Peyer's patch (tissue), 4 donors: Measurements from ENCODE around the gene TMEM9B. TPM values are rescaled to one million over a fixed set of nuclear protein-coding genes. Genes with fewer than 3 reads are reported as not detected.

ENCODE experiments used
- DNase-seq, 3 donors: peaks; one replicate each; pipeline ENCODE4 v3.0.0-alpha.2; 2017 to 2019
- H3K27ac ChIP-seq, 4 donors: fragments of 200-600 bp; sonication (generic); one replicate each; pipeline ENCODE4 v1.5.1; 2016 to 2019
- H3K27me3 ChIP-seq, 2 donors: fragments of 200-600 bp; sonication (generic); one replicate each; pipeline ENCODE4 v1.5.1; 2019
- H3K36me3 ChIP-seq, 3 donors: fragments of 200-600 bp; sonication (generic); one replicate each; pipeline ENCODE4 v1.5.1; 2016 to 2019
- H3K4me1 ChIP-seq, 4 donors: fragments of 200-600 bp; sonication (generic); one replicate each; pipeline ENCODE4 v1.5.1; 2016 to 2019
- H3K4me3 ChIP-seq, 4 donors: fragments of 200-600 bp; sonication (generic); 1 replicate in 3 of 4; 2 replicates in 1 of 4; pipeline ENCODE4 v1.5.1; 2016 to 2019; ENCODE audit warnings: mild to moderate bottlenecking in 1 of 4
- H3K9me3 ChIP-seq, 4 donors: fragments of 200-600 bp; sonication (generic); one replicate each; pipeline ENCODE4 v1.5.1; 2016 to 2019; ENCODE audit warnings: mild to moderate bottlenecking in 1 of 4
- POLR2A ChIP-seq, 2 donors: fragments of 450-650 bp; IDR thresholded peaks; one replicate each; pipeline ENCODE4 v1.5.1; 2017; ENCODE audit warnings: antibody characterized with exemption in 2 of 2, mild to moderate bottlenecking in 2 of 2, moderate library complexity in 2 of 2
- total RNA-seq, 4 donors: library from RNA; depleted of rRNA; stranded (reverse); fragments of >200 nt; gene quantifications; one replicate each; pipeline ENCODE4 v1.1.0, GENCODE V29; 2016
- TF ChIP-seq, protein P1 (sequence below), 6 experiments: fragments of 450-650 bp in 4 of 6; fragments of 200-600 bp in 2 of 6; sonication (generic) in 1 of 6; IDR thresholded peaks; one replicate each; pipeline ENCODE4 v1.5.1; 2017 to 2019; ENCODE audit warnings: antibody characterized with exemption in 6 of 6, mild to moderate bottlenecking in 3 of 6, moderate library complexity in 1 of 6

Gene TMEM9B
- total RNA-seq, 4 donors from 2014 or later = 23.1 to 84.2 (median 53.6) TPM

DNA sequence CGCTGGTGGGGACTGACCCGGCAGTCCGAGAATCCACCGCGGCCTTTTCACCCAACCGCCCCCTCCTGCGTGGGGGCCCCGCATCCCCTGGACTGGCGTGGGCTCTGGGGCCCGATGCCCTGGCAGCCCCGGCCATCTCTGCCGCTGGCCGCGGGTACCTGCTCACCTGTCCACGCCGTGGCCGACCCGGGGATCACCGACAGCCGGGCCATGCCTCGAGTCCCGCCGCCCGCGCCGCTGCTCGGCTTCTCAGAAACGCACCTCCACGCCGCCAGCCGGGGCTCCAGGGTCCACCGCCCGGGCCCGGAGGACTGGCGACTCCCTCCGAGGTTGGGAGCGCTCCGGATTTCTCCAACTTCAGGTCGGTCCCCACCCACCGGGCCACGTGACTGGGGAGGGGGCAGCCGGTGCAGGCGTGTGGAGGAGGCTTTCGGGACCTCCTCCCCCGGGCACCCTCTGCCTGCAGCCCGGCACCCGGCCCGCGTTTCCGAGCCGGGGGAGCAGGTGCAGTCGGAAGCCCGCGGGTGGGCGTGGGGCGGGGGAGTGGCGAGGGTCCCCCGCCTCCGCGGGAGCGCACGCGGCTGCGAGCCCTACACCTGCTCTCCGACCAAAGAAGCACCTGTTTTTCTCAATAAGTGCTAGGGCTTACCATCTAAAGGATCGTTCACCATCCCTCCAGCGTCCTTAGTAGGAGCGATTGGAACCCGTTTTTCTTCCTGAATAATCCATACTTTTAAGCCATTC, 40.1 kb upstream of the TMEM9B start:
- H3K4me1 ChIP-seq = peaks cover 2 to 20% (median 13%) of the 10 kb centered on the region in 4 donors
- TF ChIP-seq, protein P1, sequence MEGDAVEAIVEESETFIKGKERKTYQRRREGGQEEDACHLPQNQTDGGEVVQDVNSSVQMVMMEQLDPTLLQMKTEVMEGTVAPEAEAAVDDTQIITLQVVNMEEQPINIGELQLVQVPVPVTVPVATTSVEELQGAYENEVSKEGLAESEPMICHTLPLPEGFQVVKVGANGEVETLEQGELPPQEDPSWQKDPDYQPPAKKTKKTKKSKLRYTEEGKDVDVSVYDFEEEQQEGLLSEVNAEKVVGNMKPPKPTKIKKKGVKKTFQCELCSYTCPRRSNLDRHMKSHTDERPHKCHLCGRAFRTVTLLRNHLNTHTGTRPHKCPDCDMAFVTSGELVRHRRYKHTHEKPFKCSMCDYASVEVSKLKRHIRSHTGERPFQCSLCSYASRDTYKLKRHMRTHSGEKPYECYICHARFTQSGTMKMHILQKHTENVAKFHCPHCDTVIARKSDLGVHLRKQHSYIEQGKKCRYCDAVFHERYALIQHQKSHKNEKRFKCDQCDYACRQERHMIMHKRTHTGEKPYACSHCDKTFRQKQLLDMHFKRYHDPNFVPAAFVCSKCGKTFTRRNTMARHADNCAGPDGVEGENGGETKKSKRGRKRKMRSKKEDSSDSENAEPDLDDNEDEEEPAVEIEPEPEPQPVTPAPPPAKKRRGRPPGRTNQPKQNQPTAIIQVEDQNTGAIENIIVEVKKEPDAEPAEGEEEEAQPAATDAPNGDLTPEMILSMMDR (IDR thresholded peaks at IDR 0.05) = no peak
- no peak for TF ChIP-seq POLR2A (IDR thresholded peaks at IDR 0.05)
- no peaks in the 10 kb centered on the region for H3K36me3 ChIP-seq
- peak overlapping the region in 1 of 4 donors; percentile 38 for H3K27ac ChIP-seq
- no peaks in the 10 kb centered on the region for H3K9me3 ChIP-seq
- H3K4me3 ChIP-seq = peak overlapping the region; percentile 32 to 56 (median 54)
- peak in 2 of 3 donors; percentile 52 to 56 for DNase-seq
- H3K27me3 ChIP-seq = peaks cover 0 to 13% of the 10 kb centered on the region in 2 donors

DNA sequence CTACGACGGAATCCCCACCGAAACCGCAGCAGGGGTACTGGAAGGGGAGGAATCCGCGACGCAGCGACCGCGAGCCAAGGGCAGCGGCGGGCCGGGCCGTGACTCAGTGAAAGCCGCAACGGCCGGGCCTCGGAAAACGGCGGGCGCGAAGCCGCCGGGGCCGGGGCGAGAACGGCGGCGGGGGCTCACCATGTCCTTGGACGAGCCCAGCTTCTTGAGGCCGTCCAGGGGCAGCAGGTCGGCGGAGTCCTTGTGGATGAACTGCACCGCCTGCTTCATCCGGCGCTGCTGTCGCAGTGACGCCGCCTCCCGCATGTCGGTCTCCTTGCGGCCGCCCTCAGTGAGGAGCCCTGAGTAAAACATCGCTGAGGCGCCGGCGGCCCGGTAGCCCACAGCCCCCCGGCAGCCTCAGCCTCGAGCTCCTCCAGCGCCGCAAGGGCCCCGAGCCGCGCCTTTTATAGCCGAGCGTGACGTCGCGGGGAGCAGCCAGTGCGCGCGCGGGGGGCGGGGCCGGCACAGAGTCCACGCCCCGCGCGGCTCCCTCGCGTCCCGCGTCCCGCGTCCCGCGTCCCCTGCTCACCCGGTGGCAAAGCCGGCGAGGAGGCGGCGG, 39.4 kb upstream of the TMEM9B start, which contains the start of gene NRIP3:
TSS of gene NRIP3 (minus strand) at position 429 of the 610 bp plus-strand sequence. CDS start at position 363, 66 bp downstream.
- H3K27ac ChIP-seq = peak within 1 kb of the TSS in 1 of 4 donors; percentile 38
- H3K36me3 ChIP-seq = no peaks in the 10 kb centered on the region
- peak within 1 kb of the TSS; percentile 32 to 56 (median 54) for H3K4me3 ChIP-seq
- TF ChIP-seq, protein P1 (IDR thresholded peaks at IDR 0.05) = no peak
- no peak for TF ChIP-seq POLR2A (IDR thresholded peaks at IDR 0.05)
- H3K27me3 ChIP-seq = peaks cover 0 to 13% of the 10 kb centered on the region in 2 donors
- DNase-seq = peak; percentile 65 to 88 (median 82)
- H3K4me1 ChIP-seq = peaks cover 2 to 20% (median 13%) of the 10 kb centered on the region in 4 donors
- H3K9me3 ChIP-seq = no peaks in the 10 kb centered on the region

DNA sequence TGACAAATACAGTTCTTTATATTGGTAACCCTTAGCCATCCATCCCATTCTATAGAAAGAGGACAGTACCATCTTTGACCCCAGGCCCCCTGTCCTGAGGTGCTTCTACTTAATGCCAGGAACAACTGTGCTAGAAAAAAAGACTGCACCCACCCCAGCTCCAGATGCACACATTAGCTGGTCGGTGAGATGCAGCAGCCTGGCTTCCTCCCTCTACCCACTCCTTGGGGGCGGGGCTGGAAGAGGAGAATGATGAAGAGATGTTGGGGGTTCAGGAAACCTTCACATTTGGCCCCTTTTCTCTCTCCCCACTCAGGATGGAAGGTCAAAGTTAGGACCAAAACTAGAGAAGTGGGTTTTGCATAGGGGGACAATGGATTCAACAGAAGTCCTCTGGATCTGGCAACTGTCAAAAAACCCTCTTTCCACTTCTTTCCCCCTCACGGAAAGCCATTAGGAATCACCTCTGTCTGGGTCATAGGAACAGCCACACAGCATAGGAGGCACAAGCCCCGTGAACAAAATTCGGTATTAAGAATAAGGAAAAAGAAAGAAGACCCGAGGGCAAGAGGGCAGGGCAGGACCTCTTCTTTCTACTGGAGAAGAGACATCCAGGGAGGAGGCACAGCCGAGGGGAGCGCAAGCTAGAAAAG, 38.8 kb upstream of the TMEM9B start:
- H3K4me3 ChIP-seq = peak overlapping the region; percentile 32 to 56 (median 54)
- H3K27ac ChIP-seq = no peak overlapping the region
- H3K9me3 ChIP-seq = no peaks in the 10 kb centered on the region
- no peak for TF ChIP-seq POLR2A (IDR thresholded peaks at IDR 0.05)
- TF ChIP-seq, protein P1 (IDR thresholded peaks at IDR 0.05) = no peak
- H3K4me1 ChIP-seq = peaks cover 2 to 20% (median 13%) of the 10 kb centered on the region in 4 donors
- DNase-seq = no peak
- peaks cover 0 to 13% of the 10 kb centered on the region in 2 donors for H3K27me3 ChIP-seq
- H3K36me3 ChIP-seq = no peaks in the 10 kb centered on the region

DNA sequence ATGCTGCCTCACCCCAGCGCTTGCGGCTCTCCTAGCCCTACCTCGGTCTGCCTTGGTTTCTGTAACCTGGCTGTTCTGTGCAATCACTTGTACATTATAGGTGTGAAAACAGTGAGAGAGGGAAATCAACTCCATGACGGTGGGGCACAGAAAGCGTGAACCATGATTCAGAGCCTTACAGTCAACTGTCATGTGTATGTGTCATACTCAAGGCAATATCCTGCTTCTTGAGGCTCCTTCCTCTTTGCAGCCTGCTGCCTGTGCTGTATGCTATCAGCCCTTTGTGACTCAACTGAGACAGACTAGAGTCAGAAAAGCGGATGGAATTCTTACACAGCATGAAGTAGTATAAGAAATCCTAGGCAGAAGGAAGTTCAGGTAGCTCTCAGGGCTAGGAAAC, 37.5 kb upstream of the TMEM9B start:
- DNase-seq = no peak
- H3K9me3 ChIP-seq = no peaks in the 10 kb centered on the region
- no peak overlapping the region for H3K27ac ChIP-seq
- peaks cover 0 to 13% of the 10 kb centered on the region in 2 donors for H3K27me3 ChIP-seq
- H3K4me3 ChIP-seq = no peak overlapping the region
- H3K4me1 ChIP-seq = peaks cover 2 to 20% (median 13%) of the 10 kb centered on the region in 4 donors
- TF ChIP-seq, protein P1 (IDR thresholded peaks at IDR 0.05) = no peak
- no peak for TF ChIP-seq POLR2A (IDR thresholded peaks at IDR 0.05)
- H3K36me3 ChIP-seq = no peaks in the 10 kb centered on the region

DNA sequence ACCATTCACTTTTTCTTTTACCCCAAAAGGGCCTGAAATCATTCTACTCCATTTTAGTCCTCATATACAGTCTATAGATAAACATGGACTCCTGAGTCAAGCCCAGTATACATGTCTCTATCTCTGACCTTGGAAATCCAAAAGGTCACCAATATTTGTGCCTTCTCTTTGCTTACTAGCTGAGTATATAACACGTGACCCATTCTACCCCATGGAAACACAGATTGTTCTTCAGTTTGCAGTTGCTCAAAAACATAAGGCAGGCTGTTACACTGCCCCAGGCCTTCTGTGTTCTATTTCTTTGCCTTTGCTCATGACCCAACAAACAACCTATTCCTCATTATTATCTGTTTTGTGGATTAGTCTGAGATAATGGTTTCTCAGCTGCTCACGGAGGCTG, 33.8 kb upstream of the TMEM9B start:
- Histone ChIP-seq H3K27ac (no peak overlapping the region), H3K9me3 (no peaks in the 10 kb centered on the region), H3K4me3 (no peak overlapping the region), H3K27me3 (no peaks in the 10 kb centered on the region), H3K4me1 (peaks cover 2 to 4% (median 3%) of the 10 kb centered on the region in 4 donors), H3K36me3 (no peaks in the 10 kb centered on the region)
- DNase-seq = no peak
- no peak for TF ChIP-seq POLR2A (IDR thresholded peaks at IDR 0.05)
- TF ChIP-seq, protein P1 (IDR thresholded peaks at IDR 0.05) = no peak
